Measurements from ENCODE around the gene TXNDC5.

DNA sequence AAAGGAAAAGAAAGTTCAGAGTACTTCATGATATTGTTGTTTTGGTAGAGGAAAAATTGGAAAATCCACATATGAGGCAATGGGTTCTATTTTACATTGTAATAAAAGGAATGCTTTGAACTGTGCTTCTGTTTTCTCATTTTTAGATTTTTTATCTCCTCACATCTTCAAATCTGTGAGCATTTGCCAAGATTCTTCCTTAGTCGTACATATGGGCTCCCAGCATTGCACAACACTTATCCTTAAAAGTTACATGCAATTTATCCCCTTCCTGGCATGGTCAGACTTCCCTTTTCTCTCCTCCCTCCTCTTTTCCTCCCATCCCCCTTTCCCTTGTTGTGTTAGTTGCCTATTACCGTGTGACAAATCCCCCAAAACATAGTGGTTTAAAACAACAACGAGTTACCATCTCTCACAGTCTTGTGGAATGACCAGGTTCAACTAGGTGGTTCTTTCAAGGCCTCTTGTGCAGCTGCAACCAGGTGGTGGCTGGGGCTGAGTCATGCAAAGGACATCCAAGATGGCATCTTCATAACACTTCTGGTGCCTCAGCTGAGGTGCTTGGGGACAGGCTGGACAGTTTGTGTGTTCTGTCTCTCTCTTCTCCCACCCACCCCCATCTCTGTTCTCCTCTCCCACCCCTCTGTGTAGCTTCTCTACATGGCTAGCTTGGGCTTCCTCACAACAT, 68.7 kb downstream of the TXNDC5 start:
- TF ChIP-seq, protein P1, sequence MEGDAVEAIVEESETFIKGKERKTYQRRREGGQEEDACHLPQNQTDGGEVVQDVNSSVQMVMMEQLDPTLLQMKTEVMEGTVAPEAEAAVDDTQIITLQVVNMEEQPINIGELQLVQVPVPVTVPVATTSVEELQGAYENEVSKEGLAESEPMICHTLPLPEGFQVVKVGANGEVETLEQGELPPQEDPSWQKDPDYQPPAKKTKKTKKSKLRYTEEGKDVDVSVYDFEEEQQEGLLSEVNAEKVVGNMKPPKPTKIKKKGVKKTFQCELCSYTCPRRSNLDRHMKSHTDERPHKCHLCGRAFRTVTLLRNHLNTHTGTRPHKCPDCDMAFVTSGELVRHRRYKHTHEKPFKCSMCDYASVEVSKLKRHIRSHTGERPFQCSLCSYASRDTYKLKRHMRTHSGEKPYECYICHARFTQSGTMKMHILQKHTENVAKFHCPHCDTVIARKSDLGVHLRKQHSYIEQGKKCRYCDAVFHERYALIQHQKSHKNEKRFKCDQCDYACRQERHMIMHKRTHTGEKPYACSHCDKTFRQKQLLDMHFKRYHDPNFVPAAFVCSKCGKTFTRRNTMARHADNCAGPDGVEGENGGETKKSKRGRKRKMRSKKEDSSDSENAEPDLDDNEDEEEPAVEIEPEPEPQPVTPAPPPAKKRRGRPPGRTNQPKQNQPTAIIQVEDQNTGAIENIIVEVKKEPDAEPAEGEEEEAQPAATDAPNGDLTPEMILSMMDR (IDR thresholded peaks at IDR 0.05): no peak
- TF ChIP-seq POLR2A (IDR thresholded peaks at IDR 0.05): no peak

Measured in adrenal gland (tissue), 5 donors.